ENCODE data around the gene SUPT20HL2.
"Not testable (repeated sequence)": the region's sequence is repeated elsewhere in the genome, so short reads cannot be mapped to it uniquely, and the experiment has no call there.

Gene SUPT20HL2

DNA sequence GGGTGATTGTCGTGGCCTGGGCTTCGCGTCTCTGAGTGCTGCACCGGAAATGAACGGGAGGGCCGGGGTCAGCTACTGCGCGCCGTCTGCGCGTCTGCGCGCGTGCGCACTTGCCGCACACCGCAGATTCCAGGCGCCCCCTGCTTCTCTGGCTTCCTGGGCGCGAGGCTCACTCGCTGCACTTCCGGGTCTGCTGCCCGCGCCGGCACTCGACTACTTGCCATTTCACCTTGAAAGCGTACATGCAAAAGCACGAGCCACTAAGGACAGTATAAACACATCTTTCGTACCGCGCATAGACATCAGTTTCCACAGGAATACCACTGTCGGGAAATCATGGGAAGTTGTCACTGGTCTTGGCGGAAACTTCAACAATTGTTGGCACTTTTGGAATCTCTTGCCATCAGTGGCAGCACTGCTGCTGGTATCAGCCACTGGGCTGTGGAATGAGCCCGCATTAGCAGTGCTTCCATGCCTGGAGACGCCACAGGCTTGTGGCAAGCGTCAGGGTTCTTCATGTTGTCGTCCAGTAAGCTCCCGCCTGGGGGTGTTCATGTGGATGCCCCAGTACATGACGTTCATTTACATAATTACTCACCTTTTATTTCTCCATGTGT, at the start of gene SUPT20HL2:
TSS of gene SUPT20HL2 (minus strand) at position 51 of the 617 bp plus-strand sequence. CDS start 754 bp downstream, outside the sequence.
- DNase-seq = no peak

DNA sequence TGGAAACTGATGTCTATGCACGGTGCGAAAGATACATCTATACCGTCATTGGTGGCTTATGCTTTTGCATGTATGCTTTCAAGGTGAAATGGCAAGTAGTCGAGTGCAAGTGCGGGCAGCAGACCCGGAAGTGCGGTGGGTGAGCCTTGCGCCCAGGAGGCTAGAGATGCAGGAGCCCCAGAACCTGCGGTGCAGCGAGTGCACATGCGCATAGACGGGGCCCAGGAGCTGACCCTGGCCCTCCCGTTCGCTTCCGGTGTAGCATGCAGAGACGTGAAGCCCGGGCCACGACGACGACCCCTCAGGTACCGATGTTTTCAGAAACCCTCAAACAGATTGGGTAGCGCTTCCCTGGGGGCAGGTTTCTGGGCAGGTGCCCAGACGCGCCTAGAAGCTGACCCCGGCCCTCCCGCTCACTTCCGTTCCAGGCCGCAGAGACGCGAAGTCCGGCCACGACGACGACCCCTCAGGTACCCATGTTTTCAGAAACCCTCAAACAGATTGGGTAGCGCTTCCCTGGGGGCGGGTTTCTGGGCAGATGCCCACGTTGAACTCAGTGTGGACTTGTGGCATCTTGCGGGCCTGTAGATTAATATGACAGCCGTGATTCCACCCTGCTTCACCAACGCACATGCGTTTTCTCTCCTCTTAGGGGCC, 48.3 kb upstream of the SUPT20HL2 start:
- DNase-seq = not testable (repeated sequence)

DNA sequence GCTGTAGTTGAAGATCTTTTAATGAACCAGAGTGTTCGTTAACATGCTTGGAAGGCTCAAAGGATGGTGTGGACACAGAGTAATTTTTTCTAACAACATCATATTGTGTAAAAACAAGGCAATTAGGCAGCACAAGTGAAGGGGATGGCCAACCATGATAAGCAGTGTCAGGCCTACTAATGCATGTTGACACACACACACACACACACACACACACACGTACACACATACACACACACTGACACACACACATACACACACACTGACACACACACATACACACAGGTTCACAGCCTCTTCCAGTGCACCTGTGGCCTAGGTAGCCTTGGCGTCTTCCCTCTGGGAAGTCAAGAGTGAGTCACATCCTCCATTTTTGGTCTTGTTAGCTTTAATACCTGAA, 46.4 kb upstream of the SUPT20HL2 start, which contains the start of gene SUPT20HL1:
TSS of gene SUPT20HL1 (plus strand) at position 368 of the 400 bp plus-strand sequence. CDS start 2,122 bp downstream, outside the sequence.
- DNase-seq = no peak

DNA sequence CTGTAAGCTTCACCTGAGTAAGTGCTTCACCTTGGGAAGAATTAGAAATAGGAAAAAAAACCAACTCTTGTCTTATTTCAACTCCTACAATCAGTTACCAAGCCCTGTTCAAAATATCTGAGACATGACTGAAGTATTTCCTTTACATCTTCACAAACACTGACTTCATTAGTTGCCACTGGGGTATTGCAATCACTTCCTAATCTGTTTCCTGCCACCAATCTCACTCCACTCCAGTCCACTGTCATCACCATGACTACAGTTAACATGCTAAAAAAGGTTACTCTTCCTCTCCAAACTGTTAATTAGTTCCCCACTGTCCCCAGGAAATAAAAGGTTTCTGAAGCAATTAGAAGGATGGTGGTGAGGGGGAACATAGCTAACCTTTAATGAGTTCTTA, 43.2 kb upstream of the SUPT20HL2 start:
- no peak for DNase-seq

DNA sequence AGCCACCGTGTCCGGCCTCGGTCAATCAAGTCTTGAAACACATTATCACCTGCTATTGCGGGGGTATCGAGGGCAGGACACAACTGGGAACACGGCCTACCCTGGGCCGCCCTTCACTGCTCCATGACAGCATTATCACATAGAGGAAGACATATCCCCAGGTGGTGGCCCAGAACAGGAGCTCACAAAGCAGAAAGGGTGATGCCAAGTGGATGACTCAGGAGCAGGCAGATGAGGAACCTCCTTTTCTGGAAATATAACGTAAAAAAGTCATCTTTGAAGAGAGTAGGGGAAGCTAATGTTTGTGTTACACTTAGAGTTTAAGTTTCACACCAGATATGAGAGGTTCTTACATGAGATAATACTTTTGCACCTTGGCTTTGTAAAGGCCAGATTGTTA, 41.2 kb upstream of the SUPT20HL2 start:
- no peak for DNase-seq

DNA sequence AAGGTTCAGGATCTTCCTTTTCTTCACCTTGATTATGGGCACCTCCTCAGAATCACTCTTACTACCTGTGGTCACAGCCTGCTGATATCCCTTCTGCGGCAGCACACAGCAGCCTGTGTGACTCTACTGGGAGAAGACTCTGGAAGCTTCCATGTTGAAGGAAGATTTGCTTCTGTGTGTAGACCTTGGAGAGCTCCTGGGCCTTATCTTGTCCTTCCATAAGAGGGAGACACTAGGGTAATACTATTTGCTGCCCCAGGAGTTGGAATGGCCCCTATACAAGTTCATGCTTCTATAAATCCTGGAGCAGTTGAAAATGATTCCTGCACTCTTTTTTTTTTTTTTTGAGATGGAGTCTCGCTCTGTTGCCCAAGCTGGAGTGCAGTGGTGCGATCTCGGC, 36.3 kb upstream of the SUPT20HL2 start:
- DNase-seq = no peak

DNA sequence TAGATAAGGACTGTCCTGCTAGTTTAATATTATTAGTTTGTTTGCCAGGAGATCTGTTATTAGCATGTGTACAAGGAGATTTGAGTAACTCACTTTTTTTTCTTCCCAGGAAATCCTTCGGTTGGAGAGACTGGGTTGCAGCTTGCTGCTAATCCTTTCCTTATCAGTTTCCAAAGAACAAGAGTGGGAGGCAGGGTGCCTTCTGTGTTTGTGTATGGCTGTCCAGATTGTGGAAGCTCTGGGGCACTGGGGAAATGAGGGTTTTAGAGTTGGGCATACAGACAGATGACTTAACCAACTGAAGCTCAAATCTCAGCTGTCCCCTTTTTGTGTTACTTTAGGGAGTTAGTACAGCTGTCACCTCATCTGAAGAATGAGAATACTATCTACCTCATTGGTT, 34.0 kb upstream of the SUPT20HL2 start:
- DNase-seq = no peak

DNA sequence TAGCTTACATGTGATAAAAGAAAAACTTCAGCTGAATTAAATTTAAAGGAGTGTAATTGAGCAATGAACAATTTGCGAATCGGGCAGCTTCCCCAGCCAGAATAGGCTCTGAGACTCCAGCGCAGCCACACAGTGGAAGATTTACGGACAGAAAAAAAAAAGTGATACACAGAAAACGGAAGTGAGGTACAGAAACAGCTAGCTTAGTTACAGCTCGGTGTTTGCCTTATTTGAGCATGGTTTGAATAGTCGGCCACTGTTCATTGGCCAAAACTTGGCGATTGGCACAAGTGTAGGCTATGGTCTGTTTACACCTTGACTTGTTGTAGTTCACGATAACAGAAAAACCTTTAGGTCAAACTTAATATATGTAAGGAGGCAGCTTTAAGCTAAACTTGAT, 29.9 kb upstream of the SUPT20HL2 start:
- no peak for DNase-seq

DNA sequence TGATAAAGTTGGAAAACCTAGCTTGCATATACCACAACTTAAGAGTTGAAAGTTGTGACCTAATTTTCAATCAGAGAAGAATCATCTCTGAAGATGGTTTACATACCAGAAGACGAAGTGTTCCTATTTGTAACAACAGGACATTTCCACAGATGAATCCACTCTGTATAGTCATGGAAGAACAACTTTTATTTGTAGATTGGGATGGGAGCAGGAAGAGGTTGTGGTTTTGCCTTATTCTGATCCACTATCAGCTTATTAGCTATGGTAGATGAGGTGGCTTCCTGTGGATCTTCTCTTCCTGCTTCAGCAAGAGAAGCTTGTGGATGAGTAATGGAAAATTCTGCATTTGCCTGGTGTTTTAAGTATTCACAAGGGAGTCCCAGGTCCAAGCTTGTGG, 27.9 kb upstream of the SUPT20HL2 start:
- DNase-seq = no peak

DNA sequence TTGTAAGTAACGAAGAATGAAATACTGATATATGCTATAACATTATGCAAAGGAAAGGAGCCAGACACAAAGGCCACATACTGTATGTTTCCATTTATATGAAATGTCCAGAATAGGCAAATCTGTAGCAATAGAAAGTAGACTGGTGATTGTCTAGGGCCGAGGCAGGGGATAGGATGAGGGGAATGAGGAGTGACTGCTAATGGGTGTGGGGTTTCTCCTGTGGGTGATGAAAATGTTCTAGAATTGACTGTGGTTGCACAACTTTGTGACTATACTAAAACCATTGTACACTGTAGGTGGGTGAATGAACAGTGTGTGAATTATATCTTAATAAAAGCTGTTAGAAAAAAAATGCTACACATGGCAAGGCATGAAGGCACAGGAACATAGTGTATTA, 26.6 kb upstream of the SUPT20HL2 start:
- no peak for DNase-seq

DNA sequence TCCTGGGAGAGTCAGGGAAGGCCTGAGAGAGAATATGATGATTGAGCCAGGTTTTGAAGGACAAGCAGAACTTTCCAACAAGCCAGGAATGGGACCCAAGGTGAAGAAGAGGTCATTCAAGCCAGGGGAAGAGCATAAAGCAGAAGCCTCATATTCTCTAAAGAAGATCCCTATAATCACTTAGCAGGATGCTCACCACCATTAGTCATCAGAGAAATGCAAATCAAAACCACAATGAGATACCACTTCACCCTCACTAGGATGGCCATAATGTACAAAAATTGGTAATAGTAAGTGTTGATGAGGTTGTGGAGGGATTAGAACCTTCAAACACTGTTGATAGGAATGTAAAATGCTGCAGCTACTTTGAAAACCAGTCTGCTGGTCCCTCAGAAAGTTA, 26.0 kb upstream of the SUPT20HL2 start:
- DNase-seq = no peak

DNA sequence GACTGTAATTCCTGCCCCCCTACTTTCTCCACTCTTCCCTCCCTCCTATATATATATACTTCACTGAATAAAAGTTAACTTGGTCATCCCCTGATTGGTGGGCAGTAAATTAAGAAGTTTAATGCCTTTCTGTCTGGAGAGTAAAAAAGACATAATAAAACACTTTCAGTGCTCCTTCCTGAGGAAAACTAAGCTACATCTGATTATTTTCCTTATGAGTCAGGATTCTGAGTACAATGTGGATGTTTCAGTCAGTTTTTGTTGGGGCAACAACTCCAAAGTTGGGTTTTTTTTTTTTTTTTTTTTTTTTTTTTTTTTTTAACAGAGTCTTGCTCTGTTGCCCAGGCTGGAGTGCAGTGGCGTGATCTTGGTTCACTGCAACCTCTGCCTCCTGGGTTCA, 22.0 kb upstream of the SUPT20HL2 start:
- DNase-seq = no peak

DNA sequence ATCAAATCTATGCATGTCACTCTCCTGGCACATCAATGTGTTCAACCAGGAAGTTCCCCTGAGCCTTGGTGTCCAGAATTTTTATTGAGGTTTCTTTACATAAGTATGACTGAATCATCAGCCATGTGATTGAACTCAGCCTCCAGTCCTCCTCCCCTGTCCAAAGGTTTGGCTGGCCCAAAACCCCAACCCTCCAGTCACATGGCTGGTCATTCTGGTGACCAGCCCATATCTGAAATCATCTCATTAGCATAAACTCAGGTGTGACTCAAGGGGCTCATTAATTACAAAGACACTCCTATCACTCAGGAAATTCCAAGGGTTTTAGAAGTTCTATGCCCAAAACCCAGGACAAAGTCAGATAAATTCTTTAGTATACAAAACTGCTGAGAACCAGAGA, 20.6 kb upstream of the SUPT20HL2 start:
- DNase-seq = no peak

DNA sequence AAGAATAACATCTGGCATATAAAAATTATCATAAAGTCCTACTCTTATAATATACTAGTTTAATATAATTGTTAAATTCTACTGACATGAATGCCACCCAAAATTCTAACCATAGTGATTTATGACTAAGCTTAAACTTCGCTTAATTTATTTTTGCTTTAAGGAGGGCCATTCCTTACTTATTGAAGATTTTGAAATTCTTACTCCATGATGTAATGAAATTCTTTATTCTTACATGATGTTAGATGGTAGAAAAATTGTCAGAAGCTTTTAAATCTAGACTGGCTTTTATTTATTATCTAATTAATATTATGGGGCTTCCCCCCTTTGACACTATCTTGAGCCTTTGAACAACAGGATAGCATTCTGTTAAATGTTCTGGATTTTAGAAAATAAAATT, 19.5 kb upstream of the SUPT20HL2 start:
- DNase-seq = no peak

DNA sequence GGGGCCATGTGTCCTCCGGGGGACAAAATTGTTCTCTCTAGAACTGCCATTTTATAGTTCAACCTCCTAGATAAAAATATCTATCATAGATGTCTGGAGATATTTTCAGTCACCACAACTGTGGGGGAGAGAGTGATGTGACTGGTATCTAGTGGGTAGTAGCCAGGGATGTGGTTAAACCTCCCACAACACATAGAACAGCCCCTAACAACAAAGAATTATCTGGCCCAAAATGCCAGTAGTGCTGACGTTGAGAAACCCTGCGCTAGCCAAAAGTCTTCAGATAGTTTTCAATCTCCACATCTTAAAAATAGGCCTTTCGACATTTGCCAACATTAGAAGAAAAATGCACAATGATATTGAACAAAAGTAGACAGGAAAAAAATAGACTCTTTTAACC, 19.0 kb upstream of the SUPT20HL2 start:
- DNase-seq = no peak

DNA sequence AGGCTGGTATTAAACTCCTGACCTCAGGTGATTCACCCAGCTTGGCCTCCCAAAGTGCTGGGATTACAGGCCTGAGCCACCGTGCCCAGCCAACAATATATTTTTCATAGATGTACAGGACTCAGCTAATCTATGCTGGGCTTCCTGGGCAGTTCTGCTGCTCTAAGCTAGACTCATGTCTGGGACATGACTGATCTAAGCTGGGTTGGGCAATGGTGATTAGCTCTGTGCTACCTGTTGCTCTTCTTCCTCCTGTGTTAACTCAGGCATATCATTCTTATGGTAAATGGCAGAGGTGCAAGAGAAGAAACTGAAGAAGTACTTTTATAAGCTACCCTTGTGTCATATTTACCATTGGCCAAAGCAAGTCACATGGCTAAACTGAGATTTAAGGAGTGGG, 11.4 kb upstream of the SUPT20HL2 start:
- DNase-seq = no peak

DNA sequence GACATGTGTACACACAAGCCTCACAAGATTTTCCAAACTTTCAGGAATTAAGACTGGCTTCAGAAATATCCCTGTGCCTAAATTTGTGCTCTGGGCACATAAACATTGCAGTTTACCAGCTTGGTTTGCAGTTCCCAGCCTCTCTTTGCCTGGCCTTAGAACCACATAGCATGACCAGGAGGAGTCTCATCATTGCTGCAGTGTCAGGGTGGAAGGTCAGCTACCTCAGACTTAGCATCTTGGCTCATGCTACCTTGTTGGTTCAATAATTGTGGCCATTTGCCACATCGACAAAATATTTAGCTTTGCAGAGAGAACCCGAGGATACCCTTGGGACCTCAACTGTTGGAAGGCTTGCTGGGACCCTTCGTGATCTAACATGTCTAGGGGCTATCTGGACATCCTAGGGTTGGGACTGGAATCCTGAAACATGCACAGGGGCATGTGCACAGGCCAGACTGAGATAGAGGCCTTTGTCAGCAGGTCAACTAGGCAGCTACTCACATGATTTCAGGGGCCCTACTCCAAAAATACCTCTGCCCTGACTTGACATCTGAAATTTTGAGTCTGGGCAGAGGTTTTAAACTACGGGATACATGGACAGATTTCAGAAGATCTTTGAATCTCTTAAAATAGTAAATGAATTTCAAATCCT, 8.0 kb upstream of the SUPT20HL2 start:
- no peak for DNase-seq

DNA sequence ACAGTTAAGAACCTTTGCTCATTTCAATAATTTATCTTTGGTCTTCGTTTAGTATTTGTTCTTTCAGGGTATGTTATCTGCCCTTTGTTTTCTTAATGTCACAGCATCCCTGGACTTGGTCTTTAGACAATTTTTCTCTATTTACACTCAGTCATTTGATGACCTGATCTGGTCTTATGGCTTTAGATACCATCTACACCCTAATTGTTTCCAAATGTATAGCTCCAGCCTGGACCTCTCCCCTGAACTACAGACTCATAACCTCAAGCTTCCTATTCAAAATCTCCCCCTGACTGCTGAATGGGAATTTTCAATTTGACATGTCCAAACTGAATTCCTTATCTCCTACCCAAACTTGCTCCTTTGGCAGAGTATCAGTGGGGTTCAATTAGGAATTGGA, 3.7 kb upstream of the SUPT20HL2 start:
- DNase-seq = no peak

DNA sequence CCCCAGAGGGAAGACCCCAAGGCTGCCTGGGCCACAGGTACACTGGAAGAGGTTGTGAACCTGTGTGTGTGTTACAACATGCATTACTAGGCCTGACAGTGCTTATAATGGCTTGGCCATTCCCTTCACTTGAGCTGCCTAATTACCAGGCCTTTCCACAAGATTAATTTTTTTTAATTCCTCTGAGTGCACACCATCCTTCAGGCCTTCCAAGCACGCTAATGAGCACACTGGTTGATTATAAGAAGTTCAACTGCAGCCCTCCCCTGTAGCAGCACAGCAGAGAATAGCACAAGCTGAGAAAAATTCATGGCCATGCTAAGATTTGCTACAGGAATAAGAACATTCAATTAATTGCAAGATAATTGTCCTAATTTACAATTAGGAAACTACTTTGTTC, 2.2 kb upstream of the SUPT20HL2 start:
- no peak for DNase-seq

DNA sequence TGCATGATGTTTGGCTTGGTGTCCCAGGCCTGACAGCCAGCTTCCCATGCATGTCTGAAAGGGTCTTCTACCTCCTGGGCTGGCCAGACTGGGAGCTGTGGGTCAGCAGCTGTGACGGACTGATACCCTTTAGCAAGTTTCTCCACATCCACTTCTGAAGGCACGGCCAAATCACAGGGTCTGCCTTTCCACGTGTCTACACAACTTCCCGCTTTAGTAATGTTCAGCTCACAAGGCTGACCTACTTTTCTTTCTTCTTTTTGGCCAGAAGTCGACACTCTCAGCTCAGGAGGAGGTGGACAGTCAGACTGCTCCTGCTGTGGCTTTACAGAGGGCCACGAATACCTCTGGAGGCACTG, 1.6 kb downstream of the SUPT20HL2 start:
- DNase-seq = not testable (repeated sequence)

DNA sequence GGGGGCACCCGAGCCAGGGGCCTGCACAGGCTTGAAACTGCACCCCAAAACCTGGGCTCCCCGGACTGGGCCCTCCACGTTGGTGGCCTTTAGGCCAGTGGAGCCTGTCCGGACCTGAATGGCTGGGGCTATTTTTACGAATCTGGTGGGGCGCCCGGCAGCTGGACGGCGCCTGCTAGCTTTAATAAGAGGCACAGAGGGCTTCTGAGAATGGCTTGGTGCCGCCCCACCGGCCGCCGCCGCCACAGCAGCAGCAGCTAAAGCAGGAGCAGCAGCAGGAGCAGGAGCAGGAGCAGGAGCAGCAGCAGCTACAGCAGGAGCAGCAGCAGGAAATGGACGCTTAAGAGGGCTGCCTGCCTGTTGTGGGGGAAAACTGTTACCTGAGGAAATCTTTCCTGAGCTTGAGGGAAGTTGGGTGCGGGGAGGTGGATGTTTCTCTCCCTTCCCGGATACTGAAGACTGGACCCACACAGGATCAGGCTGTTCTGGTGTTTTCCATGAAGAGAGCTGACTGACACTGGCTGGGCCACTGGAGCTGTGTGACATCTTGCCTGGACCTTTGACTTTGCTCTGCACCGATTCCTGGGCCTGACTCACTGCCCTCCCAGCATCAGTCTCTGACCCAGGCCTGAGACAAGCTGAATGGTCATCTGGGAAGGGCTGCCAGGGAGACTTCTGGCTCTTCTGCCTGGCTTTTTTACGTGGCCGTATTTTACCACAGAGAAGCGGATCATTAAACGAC, 2.2 kb downstream of the SUPT20HL2 start:
- not testable (repeated sequence) for DNase-seq

DNA sequence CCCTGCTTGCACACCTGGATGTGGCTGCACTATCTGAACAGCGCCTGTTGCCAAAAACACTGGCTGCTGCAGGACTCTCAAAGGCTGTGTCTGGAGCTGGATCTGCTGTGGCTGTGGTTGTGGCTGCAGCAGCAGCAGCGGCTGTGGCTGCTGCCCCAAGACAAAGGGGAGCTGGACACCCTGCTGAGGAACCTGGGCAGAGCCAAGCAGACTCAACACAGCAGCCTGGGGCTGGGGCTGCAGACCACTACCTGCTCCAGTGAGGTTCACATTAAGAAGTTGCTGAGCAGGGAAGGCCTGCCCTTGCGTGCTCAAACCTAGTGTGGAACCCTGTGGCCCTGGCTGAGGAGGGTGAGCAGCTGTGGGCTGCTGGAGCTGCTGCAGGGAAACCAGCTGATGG, 3.0 kb downstream of the SUPT20HL2 start:
- not testable (repeated sequence) for DNase-seq

DNA sequence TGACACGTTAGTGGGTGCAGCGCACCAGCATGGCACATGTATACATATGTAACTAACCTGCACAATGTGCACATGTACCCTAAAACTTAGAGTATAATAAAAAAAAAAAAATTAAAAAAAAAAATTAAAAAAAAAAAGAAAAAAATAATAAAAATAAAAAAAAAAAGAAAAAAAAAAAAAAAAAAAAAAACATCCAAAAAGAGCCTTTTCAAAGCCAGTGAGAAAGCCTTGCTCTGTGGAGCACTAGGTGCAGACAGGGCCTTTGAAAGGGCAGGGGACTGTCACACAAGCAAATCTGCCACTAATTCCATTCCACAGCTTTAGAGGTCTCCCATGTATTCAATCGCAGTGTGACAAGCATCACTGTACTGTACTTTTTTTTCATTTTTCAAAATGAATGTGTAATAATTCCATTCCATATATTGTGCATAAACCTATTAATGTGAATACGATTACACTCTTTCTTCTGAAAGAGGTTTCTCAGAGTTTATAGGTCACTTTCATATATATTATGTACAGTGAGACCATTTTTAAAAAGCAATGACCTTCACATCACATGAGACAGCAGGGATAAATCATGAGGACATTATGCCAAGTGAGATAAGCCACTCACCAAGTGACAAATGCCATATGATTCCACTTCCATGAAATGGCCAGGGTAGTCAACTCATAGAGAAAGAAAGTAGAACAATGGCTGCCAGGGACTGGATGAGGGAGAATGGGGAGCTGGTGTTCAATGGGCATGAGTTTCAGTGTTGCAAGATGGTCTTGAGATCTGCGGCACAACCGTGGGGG, 4.1 kb downstream of the SUPT20HL2 start:
- not testable (repeated sequence) for DNase-seq
